NCI-H345 (cell line): ENCODE measurements around the gene GYS1.

Experiments used
- DNase-seq: peaks from one replicate; lab custom pipeline; 2025; lab: John Stamatoyannopoulos, UW

GYS1 gene

GRCh38 chr19:48988860-48989259, 4.2 kb downstream of the GYS1 start:
- DNase-seq, result no peak

DNA sequence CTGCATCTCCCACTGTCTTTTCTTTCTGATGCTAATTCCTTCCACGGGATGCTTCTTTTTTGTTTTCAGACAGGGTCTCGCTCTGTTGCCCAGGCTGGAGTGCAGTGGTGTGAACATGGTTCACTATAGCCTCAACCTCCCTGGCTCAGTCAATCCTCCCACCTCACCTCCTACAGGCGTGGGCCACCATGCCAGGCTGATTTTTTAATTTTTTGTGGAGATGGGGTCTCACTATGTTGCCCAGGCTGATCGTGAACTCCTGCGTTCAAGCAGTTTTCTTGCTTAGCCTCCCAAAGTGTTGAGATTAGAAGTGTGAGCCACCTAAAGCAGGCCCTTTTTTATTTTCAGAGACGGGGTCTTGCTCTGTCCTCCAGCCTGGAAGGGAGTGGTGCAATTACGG, 4.8 kb downstream of the GYS1 start:
- no peak for DNase-seq

DNA sequence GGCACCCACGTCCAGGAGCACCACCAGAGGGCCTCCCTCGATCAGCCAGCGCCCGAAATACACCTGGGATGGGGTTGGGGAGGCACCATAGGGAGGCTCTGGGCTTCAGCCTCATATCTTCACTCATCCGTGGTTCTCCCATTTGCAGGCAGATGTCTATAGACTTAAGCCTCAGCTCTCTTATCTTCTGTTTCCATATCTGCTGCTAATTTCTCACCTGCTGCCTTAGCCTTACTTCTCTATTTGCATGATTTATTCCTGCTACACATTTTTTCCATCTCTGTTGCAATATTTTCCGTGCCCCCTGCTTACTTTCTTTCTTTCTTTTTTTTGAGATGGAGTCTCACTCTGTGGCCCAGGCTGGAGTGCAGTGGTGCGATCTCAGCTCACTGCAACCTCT, 5.8 kb downstream of the GYS1 start:
- DNase-seq, result no peak

DNA sequence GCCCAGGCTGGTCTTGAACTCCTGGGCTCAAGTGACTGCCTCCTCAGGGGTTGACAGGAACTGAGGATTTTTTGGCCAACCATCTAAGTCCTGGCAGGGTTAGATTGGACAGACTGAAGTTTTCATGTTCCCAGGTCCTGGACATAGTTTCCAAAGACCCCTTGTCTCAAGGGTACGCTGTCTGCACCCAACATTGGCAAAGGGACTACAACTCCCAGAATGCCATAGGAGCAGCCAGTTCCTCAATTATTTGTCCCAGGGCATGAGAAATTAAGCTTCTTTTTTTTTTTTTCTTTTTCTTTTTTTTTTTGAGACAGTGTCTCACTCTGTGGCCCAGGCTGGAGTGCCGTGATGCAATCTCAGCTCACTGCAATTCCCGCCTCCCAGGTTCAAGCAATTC, 6.9 kb downstream of the GYS1 start:
- no peak for DNase-seq

GRCh38 chr19:48985711-48986110, 7.4 kb downstream of the GYS1 start:
- no peak for DNase-seq

DNA sequence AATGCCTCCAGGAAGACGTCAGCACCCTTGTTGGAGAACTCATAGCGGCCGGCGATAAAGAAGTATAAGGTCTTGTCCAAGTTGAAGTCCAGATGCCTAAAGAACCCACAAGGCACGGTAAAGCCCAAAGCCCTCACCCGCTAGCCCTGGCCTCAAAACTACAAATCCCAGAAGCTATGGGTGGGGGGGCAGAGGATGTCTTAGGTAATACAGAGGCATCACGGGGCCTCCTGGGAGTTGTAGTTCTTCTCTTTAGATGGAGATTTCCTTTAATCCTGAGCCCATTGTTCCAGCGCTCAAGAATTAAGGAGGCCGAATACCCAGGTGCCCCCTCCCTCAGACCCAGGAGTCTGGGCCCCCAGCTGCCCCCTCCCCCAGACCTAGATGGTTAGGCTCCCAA, 10.8 kb downstream of the GYS1 start:
- DNase-seq, result no peak

- DNase-seq, result no peak
These were observed 16.0 kb downstream of the GYS1 start for GRCh38 chr19:48977061-48977460.

GRCh38 chr19:48975947-48976847, 16.9 kb downstream of the GYS1 start:
- no peak for DNase-seq

GRCh38 chr19:48970923-48971395, 22.1 kb downstream of the GYS1 start:
- peak; percentile 57 for DNase-seq

GRCh38 chr19:48970139-48970766, 22.9 kb downstream of the GYS1 start:
- no peak for DNase-seq

- no peak for DNase-seq
These were observed 23.6 kb downstream of the GYS1 start for GRCh38 chr19:48969276-48970138.

DNA sequence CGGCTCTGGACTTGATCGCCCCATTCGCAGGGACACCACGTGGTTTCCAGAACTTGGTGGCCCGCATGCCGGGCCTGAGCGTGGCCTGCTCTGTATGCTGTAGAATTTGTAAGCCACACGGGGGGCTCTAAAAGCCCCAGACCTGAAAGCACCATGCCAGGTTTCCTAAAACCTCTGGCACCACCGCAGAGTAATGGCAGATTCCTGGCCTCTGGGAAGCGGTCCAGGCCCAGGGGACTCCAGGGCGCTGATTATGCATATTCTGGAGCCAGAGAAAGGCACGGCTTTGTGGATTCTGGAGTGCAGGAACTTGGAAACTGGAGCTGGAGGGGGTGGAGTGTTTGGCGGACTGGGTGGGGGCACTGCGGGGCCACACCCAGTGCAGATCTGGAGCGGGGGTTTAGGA, 24.3 kb downstream of the GYS1 start:
- no peak for DNase-seq

DNA sequence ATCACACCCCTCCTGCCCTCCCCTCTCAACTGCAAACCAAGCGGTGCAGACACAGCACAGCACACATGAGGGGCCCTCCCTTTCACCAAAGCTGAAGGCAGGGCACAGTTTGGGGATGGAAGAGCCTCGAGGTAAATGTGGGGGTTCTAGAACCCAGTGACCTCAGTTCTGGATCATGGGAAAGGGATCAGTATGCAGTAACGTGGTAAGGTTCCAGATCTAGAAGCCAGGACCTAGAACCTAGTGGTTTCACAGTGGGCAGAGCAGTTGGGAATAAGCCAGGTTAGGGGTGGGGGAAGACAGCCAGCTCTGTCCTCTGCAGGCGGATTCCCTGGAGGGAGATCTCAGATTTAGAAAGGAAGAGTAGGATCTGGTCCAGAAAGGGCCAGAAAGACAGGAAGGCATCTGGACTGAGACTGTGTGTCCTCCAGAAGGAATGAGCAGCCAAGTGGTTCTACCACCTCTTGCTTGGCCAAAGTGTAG, 24.9 kb downstream of the GYS1 start:
- DNase-seq, result no peak

DNA sequence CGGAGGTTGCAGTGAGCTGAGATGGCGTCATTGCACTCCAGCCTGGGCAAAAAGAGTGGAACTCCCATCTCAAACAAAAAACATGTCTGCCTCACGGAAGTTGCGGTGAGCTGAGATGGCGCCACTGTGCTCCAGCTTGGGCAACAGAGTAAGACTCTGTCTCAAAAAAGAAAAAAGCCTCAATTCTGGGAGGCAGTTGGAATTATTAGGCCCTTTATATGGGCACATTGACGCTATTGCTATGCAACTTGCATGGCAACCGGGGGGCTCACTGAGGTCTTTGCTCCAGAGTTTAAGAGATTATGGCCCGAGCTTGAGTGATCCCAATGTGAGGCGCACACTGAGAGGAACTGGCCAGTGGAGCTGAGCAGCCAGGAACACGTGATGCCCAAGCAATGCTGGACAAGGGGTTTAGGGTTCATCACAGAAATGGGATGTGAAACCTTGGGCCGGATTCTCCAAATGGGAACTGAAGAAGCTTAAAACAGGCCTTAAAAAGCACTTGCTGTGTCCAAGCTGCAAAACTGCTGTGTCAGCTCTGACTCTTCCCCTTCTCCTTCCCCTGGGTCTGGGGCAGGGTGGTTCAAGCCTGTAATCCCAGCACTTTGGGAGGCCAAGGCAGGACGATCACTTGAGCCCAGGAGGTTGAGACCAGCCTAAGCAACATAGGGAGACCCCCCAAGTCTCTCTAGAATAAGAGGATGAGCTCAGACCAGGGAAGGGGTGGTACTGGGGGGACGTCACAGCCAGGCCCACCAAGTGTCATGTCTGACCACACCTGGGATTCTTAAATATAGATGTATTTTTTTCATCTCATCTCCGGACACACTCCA, 25.5 kb downstream of the GYS1 start:
- DNase-seq, result no peak

DNA sequence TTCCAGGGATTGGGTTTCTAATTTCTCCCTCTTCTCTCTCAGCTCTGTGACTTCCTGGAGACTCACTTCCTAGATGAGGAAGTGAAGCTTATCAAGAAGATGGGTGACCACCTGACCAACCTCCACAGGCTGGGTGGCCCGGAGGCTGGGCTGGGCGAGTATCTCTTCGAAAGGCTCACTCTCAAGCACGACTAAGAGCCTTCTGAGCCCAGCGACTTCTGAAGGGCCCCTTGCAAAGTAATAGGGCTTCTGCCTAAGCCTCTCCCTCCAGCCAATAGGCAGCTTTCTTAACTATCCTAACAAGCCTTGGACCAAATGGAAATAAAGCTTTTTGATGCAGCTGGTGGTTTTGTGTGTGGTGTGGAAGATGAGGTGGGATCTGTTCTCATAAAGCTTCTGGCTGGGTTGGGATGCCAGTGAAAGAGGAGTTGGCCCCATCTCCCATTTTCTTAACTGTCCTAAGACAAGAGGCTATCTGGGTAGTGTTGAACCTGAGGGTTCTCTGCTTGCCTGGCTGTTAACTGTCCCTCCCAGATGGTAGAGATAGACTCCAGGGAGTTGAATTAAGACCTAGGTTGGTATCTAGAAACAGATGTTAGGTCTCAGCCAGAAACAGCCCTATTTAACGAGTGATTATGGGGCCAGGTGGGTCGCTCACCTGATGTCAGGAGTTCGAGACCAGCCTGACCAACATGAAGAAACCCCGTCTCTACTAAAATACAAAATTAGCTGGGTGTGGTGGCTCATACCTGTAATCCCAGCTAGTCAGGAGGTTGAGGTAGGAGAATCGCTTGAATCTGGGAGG, 26.4 kb downstream of the GYS1 start:
- DNase-seq, result no peak

DNA sequence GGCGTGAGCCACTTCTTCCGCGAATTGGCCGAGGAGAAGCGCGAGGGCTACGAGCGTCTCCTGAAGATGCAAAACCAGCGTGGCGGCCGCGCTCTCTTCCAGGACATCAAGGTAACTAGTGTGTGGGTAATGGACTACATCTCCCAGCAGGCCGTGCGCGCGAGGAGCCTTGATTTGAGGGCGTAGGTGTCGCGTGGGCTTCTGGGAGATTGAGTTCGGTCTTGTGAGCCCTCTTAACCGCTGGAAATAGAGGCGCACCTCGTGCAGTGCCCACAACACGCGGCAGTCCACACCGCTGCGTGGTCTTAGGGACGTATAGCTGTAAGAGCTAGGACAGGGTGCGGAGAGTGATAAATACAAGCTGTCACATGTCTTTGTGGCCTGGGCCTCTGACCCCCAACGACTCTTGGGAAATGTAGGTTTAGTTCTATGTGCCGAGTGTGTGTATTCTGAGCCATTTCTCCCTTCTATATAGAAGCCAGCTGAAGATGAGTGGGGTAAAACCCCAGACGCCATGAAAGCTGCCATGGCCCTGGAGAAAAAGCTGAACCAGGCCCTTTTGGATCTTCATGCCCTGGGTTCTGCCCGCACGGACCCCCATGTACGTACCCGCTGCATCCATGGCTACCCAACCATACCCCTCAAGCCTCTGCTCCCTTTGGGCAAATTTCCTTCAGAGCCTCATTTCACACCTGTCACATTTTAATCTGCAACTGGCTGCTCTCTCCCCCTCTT, 27.1 kb downstream of the GYS1 start:
- peak; percentile 87 for DNase-seq

GRCh38 chr19:48965040-48965805, 27.9 kb downstream of the GYS1 start, which contains the start of gene FTL:
TSS of gene FTL (plus strand) at chr19:48965309. CDS start at chr19:48965508, 199 bp downstream.
- peak; percentile 93 for DNase-seq

GRCh38 chr19:48964205-48965039, 28.7 kb downstream of the GYS1 start:
- no peak for DNase-seq
